SK-N-SH treated with all-trans-retinoic acid at 6 μM for 48 hours (cell line): ENCODE data around the gene MACROD1.

ENCODE experiments used
- ATAC-seq: fragments of 200-7000 bp; cut with Tn5 transposase; 3 replicates; pipeline ENCODE4 v1.9.1; 2020; ENCODE audit warnings: mild to moderate bottlenecking, moderate library complexity
- ARNTL ChIP-seq: fragments of 450-650 bp; formaldehyde crosslinking; IDR thresholded peaks from 2 replicates; pipeline ENCODE4 v1.5.0; 2020; ENCODE audit warnings: low read depth, mild to moderate bottlenecking, moderate library complexity, borderline replicate concordance
- BACH2 ChIP-seq: fragments of 250-450 bp; sonication (Bioruptor Pico); IDR thresholded peaks from 2 replicates; pipeline ENCODE4 v1.9.0; 2021; ENCODE audit warnings: mild to moderate bottlenecking, borderline replicate concordance
- CSDC2 ChIP-seq: fragments of 250-450 bp; sonication (Bioruptor Pico); IDR thresholded peaks from 2 replicates; pipeline ENCODE4 v1.5.0; 2020; ENCODE audit warnings: mild to moderate bottlenecking, moderate library complexity
- GLIS3 ChIP-seq: fragments of 250-450 bp; sonication (Bioruptor Pico); IDR thresholded peaks from 2 replicates; pipeline ENCODE4 v1.5.0; 2020; ENCODE audit warnings: mild to moderate bottlenecking, moderate library complexity
- ISL1 ChIP-seq: fragments of 250-450 bp; sonication (Bioruptor Pico); IDR thresholded peaks from 2 replicates; pipeline ENCODE4 v2.1.2; 2022; ENCODE audit warnings: mild to moderate bottlenecking, moderate library complexity
- OSR1 ChIP-seq: fragments of 250-450 bp; sonication (Bioruptor Pico); IDR thresholded peaks from 2 replicates; pipeline ENCODE4 v1.8.0; 2022; ENCODE audit warnings: moderate library complexity, mild to moderate bottlenecking, inconsistent platforms
- PPARA ChIP-seq: fragments of 250-450 bp; sonication (Bioruptor Pico); IDR thresholded peaks from 2 replicates; pipeline ENCODE4 v1.5.0; 2020; ENCODE audit warnings: mild to moderate bottlenecking, borderline replicate concordance
- RARB ChIP-seq: fragments of 250-450 bp; sonication (Bioruptor Pico); IDR thresholded peaks from 2 replicates; pipeline ENCODE4 v1.8.0; 2021; ENCODE audit warnings: mild to moderate bottlenecking, moderate library complexity
- SNAI2 ChIP-seq: fragments of 250-450 bp; sonication (Bioruptor Pico); IDR thresholded peaks from 2 replicates; pipeline ENCODE4 v1.5.0; 2020; ENCODE audit warnings: mild to moderate bottlenecking, moderate library complexity
- TCF4 ChIP-seq: fragments of 250-450 bp; sonication (Bioruptor Pico); IDR thresholded peaks from 2 replicates; pipeline ENCODE4 v1.8.0; 2021; ENCODE audit warnings: mild to moderate bottlenecking, moderate library complexity, borderline replicate concordance
- TOX ChIP-seq: fragments of 250-450 bp; sonication (Bioruptor Pico); IDR thresholded peaks from 2 replicates; pipeline ENCODE4 v1.8.0; 2021; ENCODE audit warnings: mild to moderate bottlenecking, moderate library complexity, borderline replicate concordance
- ZC3H10 ChIP-seq: fragments of 250-450 bp; sonication (Bioruptor Pico); IDR thresholded peaks from 2 replicates; pipeline ENCODE4 v1.5.1; 2021; ENCODE audit warnings: mild to moderate bottlenecking, moderate library complexity
- ZFP3 ChIP-seq: fragments of 250-450 bp; sonication (Bioruptor Pico); IDR thresholded peaks from 2 replicates; pipeline ENCODE4 v1.5.0; 2020; ENCODE audit warnings: mild to moderate bottlenecking, moderate library complexity
- ZFP30 ChIP-seq: fragments of 450-650 bp; formaldehyde crosslinking; IDR thresholded peaks from 2 replicates; pipeline ENCODE4 v1.5.0; 2022; ENCODE audit warnings: mild to moderate bottlenecking, moderate library complexity
- ZNF565 ChIP-seq: fragments of 450-650 bp; formaldehyde crosslinking; conservative IDR thresholded peaks from 2 replicates; pipeline ENCODE4 v1.5.0; 2020; ENCODE audit warnings: low read depth, mild to moderate bottlenecking, moderate library complexity
- ZNF70 ChIP-seq: fragments of 450-650 bp; formaldehyde crosslinking; IDR thresholded peaks from 2 replicates; pipeline ENCODE4 v1.5.0; 2020; ENCODE audit warnings: mild to moderate bottlenecking, moderate library complexity
- ZNF8 ChIP-seq: fragments of 450-650 bp; formaldehyde crosslinking; IDR thresholded peaks from 2 replicates; pipeline ENCODE4 v1.5.0; 2020; ENCODE audit warnings: mild to moderate bottlenecking, moderate library complexity
- TF ChIP-seq, protein P1 (sequence below): fragments of 250-450 bp; sonication (Bioruptor Pico); IDR thresholded peaks from 2 replicates; pipeline ENCODE4 v1.5.1; 2020; ENCODE audit warnings: low read depth, mild to moderate bottlenecking, moderate library complexity
- TF ChIP-seq, protein P2 (sequence below): fragments of 250-450 bp; sonication (Bioruptor Pico); IDR thresholded peaks from 2 replicates; pipeline ENCODE4 v1.8.0; 2021; ENCODE audit warnings: low read depth, mild to moderate bottlenecking, moderate library complexity, borderline replicate concordance
- TF ChIP-seq, protein P3 (sequence below): fragments of 250-450 bp; sonication (Bioruptor Pico); IDR thresholded peaks from 2 replicates; pipeline ENCODE4 v1.5.0; 2020; ENCODE audit warnings: mild to moderate bottlenecking, moderate library complexity
- TF ChIP-seq, protein P4 (sequence below): fragments of 250-450 bp; sonication (Bioruptor Pico); IDR thresholded peaks from 2 replicates; pipeline ENCODE4 v1.5.1; 2021; ENCODE audit warnings: mild to moderate bottlenecking, moderate library complexity
- TF ChIP-seq, protein P5 (sequence below): fragments of 250-450 bp; sonication (Bioruptor Pico); IDR thresholded peaks from 2 replicates; pipeline ENCODE4 v1.8.0; 2020; ENCODE audit warnings: mild to moderate bottlenecking, moderate library complexity, borderline replicate concordance

Gene MACROD1

DNA sequence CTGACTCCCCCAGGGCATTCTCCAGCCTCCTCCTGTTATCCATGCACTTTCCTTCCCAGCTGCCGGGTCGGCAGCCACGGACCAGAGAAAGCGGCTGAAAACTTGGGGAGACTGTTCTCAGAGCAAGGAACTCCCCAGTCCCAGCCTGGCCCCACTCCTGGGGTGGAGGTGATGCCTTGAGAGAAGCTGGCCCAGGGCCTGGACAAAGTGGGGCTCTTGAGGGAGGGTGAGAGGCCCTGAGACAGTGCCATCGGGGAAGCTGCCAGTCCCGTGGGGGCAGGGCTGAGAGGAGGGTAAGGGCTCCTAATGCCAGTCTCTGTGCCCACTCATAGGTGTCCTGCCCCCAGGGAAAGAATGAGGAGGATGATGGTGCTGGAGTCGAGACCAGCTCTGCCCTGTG is 76.4 kb downstream of the MACROD1 start:
- TF ChIP-seq, protein P1, sequence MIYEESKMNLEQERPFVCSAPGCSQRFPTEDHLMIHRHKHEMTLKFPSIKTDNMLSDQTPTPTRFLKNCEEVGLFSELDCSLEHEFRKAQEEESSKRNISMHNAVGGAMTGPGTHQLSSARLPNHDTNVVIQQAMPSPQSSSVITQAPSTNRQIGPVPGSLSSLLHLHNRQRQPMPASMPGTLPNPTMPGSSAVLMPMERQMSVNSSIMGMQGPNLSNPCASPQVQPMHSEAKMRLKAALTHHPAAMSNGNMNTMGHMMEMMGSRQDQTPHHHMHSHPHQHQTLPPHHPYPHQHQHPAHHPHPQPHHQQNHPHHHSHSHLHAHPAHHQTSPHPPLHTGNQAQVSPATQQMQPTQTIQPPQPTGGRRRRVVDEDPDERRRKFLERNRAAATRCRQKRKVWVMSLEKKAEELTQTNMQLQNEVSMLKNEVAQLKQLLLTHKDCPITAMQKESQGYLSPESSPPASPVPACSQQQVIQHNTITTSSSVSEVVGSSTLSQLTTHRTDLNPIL (CRISPR knock-in tag): no peak
- no peak for TF ChIP-seq ZNF8 (CRISPR knock-in tag)
- no peak for TF ChIP-seq ISL1 (CRISPR knock-in tag)
- TF ChIP-seq RARB (CRISPR knock-in tag): no peak
- no peak for TF ChIP-seq TOX (CRISPR knock-in tag)
- no peak for TF ChIP-seq GLIS3 (CRISPR knock-in tag)
- TF ChIP-seq, protein P2, sequence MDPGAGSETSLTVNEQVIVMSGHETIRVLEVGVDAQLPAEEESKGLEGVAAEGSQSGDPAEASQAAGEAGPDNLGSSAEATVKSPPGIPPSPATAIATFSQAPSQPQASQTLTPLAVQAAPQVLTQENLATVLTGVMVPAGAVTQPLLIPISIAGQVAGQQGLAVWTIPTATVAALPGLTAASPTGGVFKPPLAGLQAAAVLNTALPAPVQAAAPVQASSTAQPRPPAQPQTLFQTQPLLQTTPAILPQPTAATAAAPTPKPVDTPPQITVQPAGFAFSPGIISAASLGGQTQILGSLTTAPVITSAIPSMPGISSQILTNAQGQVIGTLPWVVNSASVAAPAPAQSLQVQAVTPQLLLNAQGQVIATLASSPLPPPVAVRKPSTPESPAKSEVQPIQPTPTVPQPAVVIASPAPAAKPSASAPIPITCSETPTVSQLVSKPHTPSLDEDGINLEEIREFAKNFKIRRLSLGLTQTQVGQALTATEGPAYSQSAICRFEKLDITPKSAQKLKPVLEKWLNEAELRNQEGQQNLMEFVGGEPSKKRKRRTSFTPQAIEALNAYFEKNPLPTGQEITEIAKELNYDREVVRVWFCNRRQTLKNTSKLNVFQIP (CRISPR knock-in tag): no peak
- no peak for TF ChIP-seq ZNF565 (CRISPR knock-in tag)
- TF ChIP-seq ARNTL (CRISPR knock-in tag): no peak
- TF ChIP-seq CSDC2: no peak
- no peak for TF ChIP-seq ZC3H10 (CRISPR knock-in tag)
- ATAC-seq: no peak

DNA sequence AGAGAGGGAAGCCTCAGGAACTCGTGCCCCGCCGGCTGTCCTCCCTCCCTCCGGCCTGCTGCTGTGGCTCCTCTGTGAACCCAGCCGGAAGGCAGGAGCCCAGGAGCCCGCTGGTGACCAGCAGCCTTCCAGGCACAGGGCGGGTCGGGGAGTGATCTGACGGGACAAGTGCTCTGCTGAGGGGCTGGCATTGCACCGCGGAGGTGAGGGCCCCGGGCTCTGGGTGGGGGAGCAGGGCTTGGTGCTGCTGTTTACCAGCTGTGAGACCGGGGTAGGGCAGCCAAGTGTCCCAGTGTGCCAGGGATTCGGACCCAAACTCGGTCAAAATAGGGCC is 76.9 kb downstream of the MACROD1 start:
- TF ChIP-seq, protein P3, sequence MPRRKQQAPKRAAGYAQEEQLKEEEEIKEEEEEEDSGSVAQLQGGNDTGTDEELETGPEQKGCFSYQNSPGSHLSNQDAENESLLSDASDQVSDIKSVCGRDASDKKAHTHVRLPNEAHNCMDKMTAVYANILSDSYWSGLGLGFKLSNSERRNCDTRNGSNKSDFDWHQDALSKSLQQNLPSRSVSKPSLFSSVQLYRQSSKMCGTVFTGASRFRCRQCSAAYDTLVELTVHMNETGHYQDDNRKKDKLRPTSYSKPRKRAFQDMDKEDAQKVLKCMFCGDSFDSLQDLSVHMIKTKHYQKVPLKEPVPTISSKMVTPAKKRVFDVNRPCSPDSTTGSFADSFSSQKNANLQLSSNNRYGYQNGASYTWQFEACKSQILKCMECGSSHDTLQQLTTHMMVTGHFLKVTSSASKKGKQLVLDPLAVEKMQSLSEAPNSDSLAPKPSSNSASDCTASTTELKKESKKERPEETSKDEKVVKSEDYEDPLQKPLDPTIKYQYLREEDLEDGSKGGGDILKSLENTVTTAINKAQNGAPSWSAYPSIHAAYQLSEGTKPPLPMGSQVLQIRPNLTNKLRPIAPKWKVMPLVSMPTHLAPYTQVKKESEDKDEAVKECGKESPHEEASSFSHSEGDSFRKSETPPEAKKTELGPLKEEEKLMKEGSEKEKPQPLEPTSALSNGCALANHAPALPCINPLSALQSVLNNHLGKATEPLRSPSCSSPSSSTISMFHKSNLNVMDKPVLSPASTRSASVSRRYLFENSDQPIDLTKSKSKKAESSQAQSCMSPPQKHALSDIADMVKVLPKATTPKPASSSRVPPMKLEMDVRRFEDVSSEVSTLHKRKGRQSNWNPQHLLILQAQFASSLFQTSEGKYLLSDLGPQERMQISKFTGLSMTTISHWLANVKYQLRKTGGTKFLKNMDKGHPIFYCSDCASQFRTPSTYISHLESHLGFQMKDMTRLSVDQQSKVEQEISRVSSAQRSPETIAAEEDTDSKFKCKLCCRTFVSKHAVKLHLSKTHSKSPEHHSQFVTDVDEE (CRISPR knock-in tag): no peak
- TF ChIP-seq ZNF8 (CRISPR knock-in tag) (no peak), OSR1 (CRISPR knock-in tag) (no peak), PPARA (CRISPR knock-in tag) (no peak), BACH2 (no peak), CSDC2 (no peak), ZNF70 (no peak), TCF4 (no peak), RARB (CRISPR knock-in tag) (no peak), ZFP3 (no peak), SNAI2 (CRISPR knock-in tag) (no peak), ZC3H10 (CRISPR knock-in tag) (no peak), ZFP30 (CRISPR knock-in tag) (no peak), TOX (CRISPR knock-in tag) (no peak), GLIS3 (CRISPR knock-in tag) (no peak), ISL1 (CRISPR knock-in tag) (no peak)
- TF ChIP-seq, protein P4, sequence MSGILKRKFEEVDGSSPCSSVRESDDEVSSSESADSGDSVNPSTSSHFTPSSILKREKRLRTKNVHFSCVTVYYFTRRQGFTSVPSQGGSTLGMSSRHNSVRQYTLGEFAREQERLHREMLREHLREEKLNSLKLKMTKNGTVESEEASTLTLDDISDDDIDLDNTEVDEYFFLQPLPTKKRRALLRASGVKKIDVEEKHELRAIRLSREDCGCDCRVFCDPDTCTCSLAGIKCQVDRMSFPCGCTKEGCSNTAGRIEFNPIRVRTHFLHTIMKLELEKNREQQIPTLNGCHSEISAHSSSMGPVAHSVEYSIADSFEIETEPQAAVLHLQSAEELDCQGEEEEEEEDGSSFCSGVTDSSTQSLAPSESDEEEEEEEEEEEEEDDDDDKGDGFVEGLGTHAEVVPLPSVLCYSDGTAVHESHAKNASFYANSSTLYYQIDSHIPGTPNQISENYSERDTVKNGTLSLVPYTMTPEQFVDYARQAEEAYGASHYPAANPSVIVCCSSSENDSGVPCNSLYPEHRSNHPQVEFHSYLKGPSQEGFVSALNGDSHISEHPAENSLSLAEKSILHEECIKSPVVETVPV (CRISPR knock-in tag): no peak
- TF ChIP-seq, protein P5, sequence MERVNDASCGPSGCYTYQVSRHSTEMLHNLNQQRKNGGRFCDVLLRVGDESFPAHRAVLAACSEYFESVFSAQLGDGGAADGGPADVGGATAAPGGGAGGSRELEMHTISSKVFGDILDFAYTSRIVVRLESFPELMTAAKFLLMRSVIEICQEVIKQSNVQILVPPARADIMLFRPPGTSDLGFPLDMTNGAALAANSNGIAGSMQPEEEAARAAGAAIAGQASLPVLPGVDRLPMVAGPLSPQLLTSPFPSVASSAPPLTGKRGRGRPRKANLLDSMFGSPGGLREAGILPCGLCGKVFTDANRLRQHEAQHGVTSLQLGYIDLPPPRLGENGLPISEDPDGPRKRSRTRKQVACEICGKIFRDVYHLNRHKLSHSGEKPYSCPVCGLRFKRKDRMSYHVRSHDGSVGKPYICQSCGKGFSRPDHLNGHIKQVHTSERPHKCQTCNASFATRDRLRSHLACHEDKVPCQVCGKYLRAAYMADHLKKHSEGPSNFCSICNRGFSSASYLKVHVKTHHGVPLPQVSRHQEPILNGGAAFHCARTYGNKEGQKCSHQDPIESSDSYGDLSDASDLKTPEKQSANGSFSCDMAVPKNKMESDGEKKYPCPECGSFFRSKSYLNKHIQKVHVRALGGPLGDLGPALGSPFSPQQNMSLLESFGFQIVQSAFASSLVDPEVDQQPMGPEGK: no peak
- TF ChIP-seq, protein P1 (CRISPR knock-in tag): no peak
- TF ChIP-seq, protein P2 (CRISPR knock-in tag): no peak
- no peak for ATAC-seq
